ENCODE data around the gene NCKAP5.

DNA sequence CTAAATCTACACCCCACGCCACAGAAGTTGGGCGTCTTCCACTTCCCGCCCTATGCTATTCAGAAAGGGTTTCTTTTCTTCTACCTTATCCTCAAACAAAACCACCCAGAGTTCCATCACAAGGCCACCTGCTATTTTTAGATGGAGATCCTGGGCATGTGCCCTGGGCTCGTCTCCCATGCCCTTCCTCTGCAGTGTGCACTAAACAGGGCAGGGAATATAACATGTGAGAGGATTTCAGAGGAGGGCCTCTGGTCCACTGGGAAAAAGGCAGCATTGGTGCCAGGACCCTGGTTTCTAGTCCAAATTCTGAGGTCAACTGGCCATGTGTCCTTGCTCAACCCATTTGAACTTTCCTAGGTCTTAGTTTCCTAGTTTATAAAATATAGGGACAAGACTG is 320.0 kb downstream of the NCKAP5 start:
- TF ChIP-seq POLR2AphosphoS5 (IDR thresholded peaks at IDR 0.05): no peak
- TF ChIP-seq POLR2A (IDR thresholded peaks at IDR 0.05): no peak
- TF ChIP-seq, protein P1, sequence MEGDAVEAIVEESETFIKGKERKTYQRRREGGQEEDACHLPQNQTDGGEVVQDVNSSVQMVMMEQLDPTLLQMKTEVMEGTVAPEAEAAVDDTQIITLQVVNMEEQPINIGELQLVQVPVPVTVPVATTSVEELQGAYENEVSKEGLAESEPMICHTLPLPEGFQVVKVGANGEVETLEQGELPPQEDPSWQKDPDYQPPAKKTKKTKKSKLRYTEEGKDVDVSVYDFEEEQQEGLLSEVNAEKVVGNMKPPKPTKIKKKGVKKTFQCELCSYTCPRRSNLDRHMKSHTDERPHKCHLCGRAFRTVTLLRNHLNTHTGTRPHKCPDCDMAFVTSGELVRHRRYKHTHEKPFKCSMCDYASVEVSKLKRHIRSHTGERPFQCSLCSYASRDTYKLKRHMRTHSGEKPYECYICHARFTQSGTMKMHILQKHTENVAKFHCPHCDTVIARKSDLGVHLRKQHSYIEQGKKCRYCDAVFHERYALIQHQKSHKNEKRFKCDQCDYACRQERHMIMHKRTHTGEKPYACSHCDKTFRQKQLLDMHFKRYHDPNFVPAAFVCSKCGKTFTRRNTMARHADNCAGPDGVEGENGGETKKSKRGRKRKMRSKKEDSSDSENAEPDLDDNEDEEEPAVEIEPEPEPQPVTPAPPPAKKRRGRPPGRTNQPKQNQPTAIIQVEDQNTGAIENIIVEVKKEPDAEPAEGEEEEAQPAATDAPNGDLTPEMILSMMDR (IDR thresholded peaks at IDR 0.05 in 8 of 11, conservative IDR thresholded peaks at IDR 0.05 in 3 of 11): no peak

All from spleen (tissue), 7 donors.